PC-9 (cell line): ENCODE results near the gene PXT1.

Experiments
- EZH2 ChIP-seq: fragments of 200-600 bp; sonication (generic); IDR thresholded peaks from 2 replicates; pipeline ENCODE4 v1.8.0; 2017; ENCODE audit warnings: antibody characterized with exemption, low read depth
- TF ChIP-seq, protein P1 (sequence below): fragments of 200-600 bp; sonication (generic); conservative IDR thresholded peaks from 2 replicates; pipeline ENCODE4 v1.6.1; 2017; ENCODE audit warnings: mixed run types, antibody characterized with exemption, mild to moderate bottlenecking, moderate library complexity

DNA sequence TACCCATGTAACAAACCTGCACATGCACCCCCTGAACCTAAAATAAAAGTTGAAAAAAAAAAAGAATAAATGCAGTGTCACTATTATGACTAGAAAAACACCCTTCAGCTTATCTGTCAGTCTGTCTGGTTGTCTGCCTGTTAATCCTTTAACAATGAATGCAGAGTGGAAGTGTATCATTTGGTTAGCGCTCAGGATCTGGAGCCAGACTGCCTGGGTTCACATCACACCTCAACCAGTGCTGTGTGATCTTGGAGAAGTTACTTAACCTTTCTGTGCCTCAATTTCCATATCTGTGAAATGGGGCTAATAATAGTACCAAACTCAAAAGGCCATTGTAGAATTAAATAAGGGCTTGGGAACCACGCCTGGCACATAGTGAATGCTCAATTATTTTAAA, 72.0 kb downstream of the PXT1 start:
- TF ChIP-seq, protein P1, sequence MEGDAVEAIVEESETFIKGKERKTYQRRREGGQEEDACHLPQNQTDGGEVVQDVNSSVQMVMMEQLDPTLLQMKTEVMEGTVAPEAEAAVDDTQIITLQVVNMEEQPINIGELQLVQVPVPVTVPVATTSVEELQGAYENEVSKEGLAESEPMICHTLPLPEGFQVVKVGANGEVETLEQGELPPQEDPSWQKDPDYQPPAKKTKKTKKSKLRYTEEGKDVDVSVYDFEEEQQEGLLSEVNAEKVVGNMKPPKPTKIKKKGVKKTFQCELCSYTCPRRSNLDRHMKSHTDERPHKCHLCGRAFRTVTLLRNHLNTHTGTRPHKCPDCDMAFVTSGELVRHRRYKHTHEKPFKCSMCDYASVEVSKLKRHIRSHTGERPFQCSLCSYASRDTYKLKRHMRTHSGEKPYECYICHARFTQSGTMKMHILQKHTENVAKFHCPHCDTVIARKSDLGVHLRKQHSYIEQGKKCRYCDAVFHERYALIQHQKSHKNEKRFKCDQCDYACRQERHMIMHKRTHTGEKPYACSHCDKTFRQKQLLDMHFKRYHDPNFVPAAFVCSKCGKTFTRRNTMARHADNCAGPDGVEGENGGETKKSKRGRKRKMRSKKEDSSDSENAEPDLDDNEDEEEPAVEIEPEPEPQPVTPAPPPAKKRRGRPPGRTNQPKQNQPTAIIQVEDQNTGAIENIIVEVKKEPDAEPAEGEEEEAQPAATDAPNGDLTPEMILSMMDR, result no peak
- no peak for TF ChIP-seq EZH2
